ENCODE results near the gene GNGT1. TPM values are rescaled to one million over a fixed set of nuclear protein-coding genes. Genes with fewer than 3 reads are reported as not detected.

Gene GNGT1
- total and polyA plus RNA-seq, 2 of the 8 experiments (the other 6 are each of a cell fraction or from before 2014, with no cell fraction given) = 0.26 TPM; not detected in 1

- Histone ChIP-seq H3K18ac (ENCODE audit: extremely low read depth, low read length) (no peak overlapping the region), H3K27me3 (replicated peaks in 1 of 4; ENCODE audit: control insufficient read depth in 3 of 4, extremely low read depth in 1 of 4, insufficient read depth in 3 of 4, low read length in 3 of 4) (no peaks in the 10 kb centered on the region), H2AFZ (ENCODE audit: low read length) (no peak overlapping the region), H3K4me2 (ENCODE audit: insufficient read depth in 1 of 2, low read depth in 2 of 2, low read length in 2 of 2) (no peak overlapping the region), H3K9ac (replicated peaks in 1 of 4; ENCODE audit: extremely low read depth in 1 of 4, low read depth in 3 of 4, low read length in 3 of 4) (no peak overlapping the region), H2BK5ac (ENCODE audit: low read depth, low read length) (no peak overlapping the region), H3K27ac (ENCODE audit: low read depth, low read length) (no peak overlapping the region), H3K4ac (replicated peaks; ENCODE audit: insufficient read length, low read depth, low read length) (no peak overlapping the region), H3K4me3 (ENCODE audit: extremely low read depth in 1 of 4, insufficient read depth in 2 of 4, low read depth in 3 of 4, low read length in 4 of 4) (no peak overlapping the region), H2AK5ac (ENCODE audit: low read depth, low read length) (no peak overlapping the region), H3K36me3 (ENCODE audit: control insufficient read depth in 2 of 4, insufficient read depth in 4 of 4, low read length in 3 of 4) (no peaks in the 10 kb centered on the region), H3K9me3 (ENCODE audit: insufficient read depth in 2 of 2, low read depth in 1 of 2, low read length in 1 of 2) (no peaks in the 10 kb centered on the region), H3K4me1 (replicated peaks in 1 of 4; ENCODE audit: control insufficient read depth in 3 of 4, insufficient read depth in 4 of 4, low read length in 3 of 4) (peaks cover 0 to 7% (median 2%) of the 10 kb centered on the region in 4 experiments; a peak in 2 of 7 replicates), H3K14ac (ENCODE audit: insufficient read length) (no peak overlapping the region), H4K91ac (replicated peaks; ENCODE audit: insufficient read length, low read length) (no peak overlapping the region), H4K8ac (ENCODE audit: extremely low read depth, insufficient read depth, low read length) (no peak overlapping the region), H3K23ac (ENCODE audit: insufficient read length) (no peak overlapping the region), H2BK120ac (replicated peaks; ENCODE audit: low read depth, low read length) (no peak overlapping the region), H3K23me2 (ENCODE audit: low read depth, low read length) (peaks cover 6% of the 10 kb centered on the region; the same call in 1 of the 2 replicates), H4K5ac (ENCODE audit: insufficient read length, low read depth, low read length) (no peak overlapping the region), H2BK15ac (ENCODE audit: low read length) (no peak overlapping the region), H3K79me2 (ENCODE audit: control insufficient read depth in 1 of 2, insufficient read depth in 2 of 2, low read length in 2 of 2) (no peaks in the 10 kb centered on the region), H2BK12ac (ENCODE audit: low read depth, low read length) (no peak overlapping the region), H4K20me1 (replicated peaks in 1 of 2; ENCODE audit: control insufficient read depth in 1 of 2, insufficient read depth in 2 of 2, low read length in 2 of 2) (no peaks in the 10 kb centered on the region), H2BK20ac (ENCODE audit: low read length) (no peak overlapping the region), H3K56ac (replicated peaks; ENCODE audit: insufficient read length, low read depth, low read length) (no peak overlapping the region), H3K79me1 (ENCODE audit: low read depth, low read length) (no peaks in the 10 kb centered on the region)
- POLR2A ChIA-PET (ENCODE audit: partially characterized antibody) = no interaction called here
- 76% methylated on average over 1 of the region's 1 CpG; no CpG with 5 or more reads in 1 of the 2 experiments for WGBS, 2 experiments (ENCODE audit: extremely low coverage in 1 of 2, insufficient coverage in 1 of 2, insufficient read length in 1 of 2, insufficient replicate concordance in 2 of 2, low coverage in 1 of 2, low lambda C conversion rate in 2 of 2, missing lambda C conversion rate in 1 of 2)
- CTCF ChIA-PET (ENCODE audit: partially characterized antibody) = interaction anchor here (1.4 kb wide), 1 partner anchor 163 kb away, joined by 3 read pairs; no protein-coding TSS in a partner anchor
- DNase-seq (ENCODE audit: low read depth in 1 of 2, low spot score in 2 of 2) (no peak), FAIRE-seq (no peak)
- no peak for TF ChIP-seq TAF1 (IDR thresholded peaks at IDR 0.05; ENCODE audit: low read depth, low read length)
- no peak for TF ChIP-seq MAX (IDR thresholded peaks at IDR 0.05)
- no peak for TF ChIP-seq CHD1 (IDR thresholded peaks at IDR 0.05; ENCODE audit: low read depth, low read length)
- no peak for TF ChIP-seq EGR1 (IDR thresholded peaks at IDR 0.05; ENCODE audit: borderline replicate concordance, low read depth, low read length)
- no peak for TF ChIP-seq ZNF274 (IDR thresholded peaks at IDR 0.05; ENCODE audit: borderline replicate concordance, extremely low read depth, low read length)
- no peak for TF ChIP-seq KDM4A (IDR thresholded peaks at IDR 0.05; ENCODE audit: low read depth, low read length, severe bottlenecking)
- no peak for TF ChIP-seq POLR2AphosphoS5 (IDR thresholded peaks at IDR 0.05; ENCODE audit: low read depth, low read length)
Measured at GRCh38 chr7:93923942-93924341, 17.6 kb downstream of the GNGT1 start.
